Kidney capillary endothelial cell (primary cell): Measurements from ENCODE around the gene SMS.

Experiments
- DNase-seq: peaks from one replicate; pipeline ENCODE4 v3.0.0-alpha.2; 2018; ENCODE audit warnings: low spot score

SMS gene

DNA sequence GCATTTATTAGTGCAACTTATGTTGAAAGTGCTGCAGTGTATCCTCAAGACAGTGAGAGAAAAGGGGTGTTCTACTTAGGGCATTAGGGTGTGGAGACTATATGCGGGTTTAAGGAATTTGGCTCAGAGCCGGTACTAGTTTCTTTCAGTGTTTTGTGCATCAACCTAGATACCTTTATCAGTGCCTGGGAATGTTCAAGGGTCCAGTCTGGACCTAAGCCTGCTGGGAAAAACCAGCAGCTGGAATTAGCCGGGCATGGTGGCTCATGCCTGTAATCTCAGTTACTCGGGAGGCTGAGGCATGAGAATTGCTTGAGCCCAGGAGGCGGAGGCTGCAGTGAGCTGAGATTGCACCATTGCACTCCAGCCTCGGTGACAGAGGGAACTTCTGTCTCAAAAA is 99.0 kb downstream of the SMS start:
- DNase-seq, result no peak

DNA sequence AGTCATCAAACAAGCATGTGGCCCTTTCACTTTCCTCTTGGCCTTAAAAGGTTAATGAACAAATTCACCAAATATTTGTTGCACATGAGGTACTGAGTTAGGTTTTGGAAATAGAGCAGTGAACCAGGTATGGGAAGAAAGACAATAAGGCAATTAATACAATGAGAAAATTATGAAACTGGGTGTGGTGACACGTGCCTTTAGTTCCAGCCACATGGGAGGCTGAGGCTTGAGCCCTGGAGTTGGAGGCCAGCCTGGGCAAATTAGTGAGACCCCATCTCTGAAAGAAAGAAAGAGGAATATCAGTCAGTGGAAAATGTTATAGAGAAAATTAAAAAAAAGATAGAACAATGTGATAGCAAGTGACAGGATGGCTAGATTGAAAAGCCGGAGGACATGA is 99.7 kb downstream of the SMS start:
- no peak for DNase-seq

DNA sequence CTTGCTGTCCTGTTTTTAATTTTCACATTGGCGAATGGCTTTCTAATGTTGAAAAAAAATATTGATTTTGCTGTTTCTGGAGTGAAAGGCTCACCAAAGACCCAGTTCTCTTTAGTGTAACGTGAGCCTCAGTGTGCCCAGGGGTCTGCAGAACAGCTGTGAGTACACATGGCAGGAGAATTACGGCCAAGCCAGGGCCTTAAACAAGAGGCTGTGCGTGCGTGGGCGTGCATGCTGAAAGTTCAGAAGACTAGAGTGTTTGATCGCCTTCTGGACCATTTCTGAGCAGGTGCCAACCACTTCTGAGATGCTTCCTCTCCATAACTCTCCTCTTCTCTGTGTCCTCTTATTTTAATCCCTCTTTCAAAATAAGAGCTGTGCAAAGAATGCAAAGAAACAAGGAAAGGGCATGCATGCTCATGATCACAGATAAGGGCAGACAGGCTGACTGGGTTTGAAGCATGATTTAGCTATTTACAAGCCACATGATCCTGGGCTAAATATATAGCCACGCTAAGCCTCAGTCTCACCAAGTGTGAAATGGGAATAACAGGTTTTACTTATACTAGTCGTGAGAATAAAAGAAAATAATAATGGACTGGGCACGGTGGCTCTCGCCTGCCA is 101.5 kb downstream of the SMS start:
- DNase-seq, result no peak

DNA sequence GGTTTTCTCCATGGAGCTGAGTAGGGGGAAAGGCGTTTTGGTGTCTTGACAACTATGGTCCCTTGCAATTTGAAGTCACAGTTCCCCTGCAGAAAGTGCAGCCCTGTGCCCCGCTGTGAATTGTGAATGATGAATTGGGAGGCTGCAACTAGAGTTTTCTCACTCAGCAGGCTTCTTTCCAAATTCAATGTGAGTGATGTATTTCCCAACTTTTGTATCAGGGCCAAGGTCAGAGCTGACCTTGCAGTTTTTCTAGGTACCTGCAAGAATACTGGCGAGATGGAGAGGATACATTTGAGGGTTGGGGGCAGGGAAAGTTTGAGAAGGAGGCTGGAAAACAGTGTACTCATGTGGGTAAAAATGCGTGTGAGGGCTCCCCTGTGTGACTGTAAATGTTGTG is 103.4 kb downstream of the SMS start:
- no peak for DNase-seq
